T-cell (primary cell): ENCODE measurements around the gene CHDH. TPM values are rescaled to one million over a fixed set of nuclear protein-coding genes. Genes with fewer than 3 reads are reported as not detected.
A peak's percentile ranks its signal among the peaks of the same experiment; 100 is the strongest.

Experiments used
- ATAC-seq, 4 experiments: fragments of 200-7000 bp in 3 of 4; fragments of 150-1000 bp in 1 of 4; cut with Tn5 transposase; replicated peaks in 1 of 4; 1 replicate in 3 of 4; 2 replicates in 1 of 4; pipeline ENCODE4 v1.10.0; 2021; ENCODE audit warnings: moderate library complexity in 3 of 4, mild to moderate bottlenecking in 2 of 4, moderate number of reproducible peaks in 1 of 4
- CTCF ChIA-PET, 2 donors: fragments of 300-600 bp; sonication (Branson Sonifier 250); formaldehyde crosslinking; loops; one replicate each; lab custom pipeline; 2022; ENCODE audit warnings: antibody characterized with exemption in 2 of 2; lab: Charles Lee
- POLR2A ChIA-PET, 2 donors: fragments of 300-600 bp; sonication (Branson Sonifier 250); formaldehyde crosslinking; loops; one replicate each; lab custom pipeline; 2022; ENCODE audit warnings: antibody characterized with exemption in 2 of 2; lab: Charles Lee
- DNase-seq, 35 experiments: peaks; one replicate each; pipeline versions ENCODE4 v3.0.0 to v3.0.0-alpha.2; 2013 to 2023
- H3K27ac ChIP-seq: one replicate; pipeline ENCODE4 v1.5.1; 2013; ENCODE audit warnings: low read length
- H3K27me3 ChIP-seq, 2 experiments: replicated peaks in 1 of 2; 1 replicate in 1 of 2; 2 replicates in 1 of 2; pipeline versions ENCODE4 v1.6.1 to v1.7.0; 2013; ENCODE audit warnings: low read length in 1 of 2, mixed read lengths in 1 of 2; ENCODE audit not compliant: control insufficient read depth in 2 of 2, insufficient read depth in 2 of 2; ENCODE audit errors: extremely low read depth in 1 of 2
- H3K36me3 ChIP-seq, 2 donors: 1 replicate in 1 of 2; 2 replicates in 1 of 2; pipeline versions ENCODE4 v1.6.1 to v1.7.0; 2013; ENCODE audit warnings: low read length in 1 of 2; ENCODE audit not compliant: control insufficient read depth in 2 of 2, insufficient read depth in 1 of 2; ENCODE audit errors: extremely low read depth in 1 of 2
- H3K4me1 ChIP-seq, 2 experiments: 1 replicate in 1 of 2; 2 replicates in 1 of 2; pipeline versions ENCODE4 v1.6.1 to v1.7.0; 2013; ENCODE audit warnings: low read length in 2 of 2, mixed read lengths in 1 of 2; ENCODE audit not compliant: insufficient read depth in 2 of 2, control insufficient read depth in 1 of 2; ENCODE audit errors: extremely low read depth in 1 of 2
- H3K4me3 ChIP-seq, 2 donors: 1 replicate in 1 of 2; 2 replicates in 1 of 2; pipeline versions ENCODE4 v1.5.1 to v1.7.0; 2013; ENCODE audit warnings: mild to moderate bottlenecking in 2 of 2, low read length in 1 of 2, moderate library complexity in 1 of 2; ENCODE audit not compliant: control insufficient read depth in 1 of 2; ENCODE audit errors: extremely low read depth in 1 of 2
- H3K9me3 ChIP-seq: 2 replicates; pipeline ENCODE4 v1.7.0; 2013
- H3K27ac Mint-ChIP-seq, 2 donors: one replicate each; pipeline ENCODE4 v1.8.0; 2020 to 2021; ENCODE audit warnings: mild to moderate bottlenecking in 2 of 2, mixed read lengths in 2 of 2
- H3K27me3 Mint-ChIP-seq, 2 donors: one replicate each; pipeline ENCODE4 v1.8.0; 2021 to 2022; ENCODE audit warnings: mixed read lengths in 2 of 2
- H3K36me3 Mint-ChIP-seq: one replicate; pipeline ENCODE4 v1.8.0; 2021; ENCODE audit warnings: mixed read lengths
- H3K4me1 Mint-ChIP-seq, 3 donors: one replicate each; pipeline ENCODE4 v1.8.0; 2020 to 2022; ENCODE audit warnings: mixed read lengths in 3 of 3, mild to moderate bottlenecking in 1 of 3
- H3K4me3 Mint-ChIP-seq, 3 donors: one replicate each; pipeline ENCODE4 v1.8.0; 2020 to 2022; ENCODE audit warnings: mild to moderate bottlenecking in 3 of 3, mixed read lengths in 3 of 3, moderate library complexity in 3 of 3
- H3K9me3 Mint-ChIP-seq, 3 donors: one replicate each; pipeline ENCODE4 v1.8.0; 2020 to 2022; ENCODE audit warnings: mixed read lengths in 3 of 3
- WGBS: methylation state at CpG from one replicate; pipeline ENCODE4 v1.1.5; 2013; ENCODE audit warnings: missing lambda C conversion rate; ENCODE audit not compliant: insufficient coverage; 5-methylcytosine and 5-hydroxymethylcytosine counted together
- total RNA-seq, 35 experiments: library from RNA in 6 of 35; stranded (reverse) in 6 of 35; fragments of 120-200 nt in 1 of 35; gene quantifications; one replicate each; pipeline versions ENCODE4 v1.2.1 to v1.2.4 and lab custom pipeline; 2013 to 2026

CHDH gene
- 1 to 10 TPM in 2 of 5 donors, under 1 TPM in 3; 0.18 to 2.3 (median 0.72) TPM for total RNA-seq
- total RNA-seq (2013), result 0.24 TPM
- total RNA-seq (lab: John Stamatoyannopoulos, UW), result 0.21 to 3.4 (median 1.1) reads per million in 29 experiments

DNA sequence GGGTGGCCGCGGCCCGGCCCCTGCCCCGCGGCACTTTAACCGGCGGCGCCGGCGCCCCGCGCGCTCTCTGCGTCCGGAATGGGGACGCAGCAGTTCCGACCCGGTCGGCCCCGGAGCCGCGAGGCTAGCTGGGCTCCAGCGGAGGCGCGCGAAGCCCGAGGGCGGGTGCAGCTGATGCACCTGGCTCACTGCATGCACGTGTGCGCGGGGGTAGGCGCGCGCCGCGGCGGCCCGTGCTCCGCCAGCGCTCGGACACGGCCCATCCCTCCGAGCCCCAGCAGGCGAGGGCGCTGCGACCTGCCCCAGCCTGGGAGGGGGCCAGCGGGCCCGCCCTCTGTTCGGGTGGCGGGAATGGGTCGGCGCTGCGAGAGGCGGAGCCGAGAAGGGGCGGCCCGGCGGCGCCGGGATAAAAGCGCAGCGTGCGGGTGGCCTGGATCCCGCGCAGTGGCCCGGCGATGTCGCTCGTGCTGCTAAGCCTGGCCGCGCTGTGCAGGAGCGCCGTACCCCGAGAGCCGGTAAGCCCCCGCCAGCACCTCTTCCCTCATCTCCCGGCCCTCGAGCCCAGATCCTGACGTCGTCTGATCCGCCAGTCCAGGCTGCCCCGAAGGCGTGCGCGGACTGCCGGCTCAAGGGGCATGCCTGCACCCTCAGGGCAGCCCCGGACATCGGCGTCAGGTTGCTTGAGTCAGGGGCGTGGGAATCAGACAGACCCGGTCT, at the start of gene CHDH, which contains the start of gene IL17RB:
Gene CHDH, minus strand, starts transcription at position 286 of the 717 bp plus-strand sequence. CDS start 22,411 bp downstream, outside the sequence.
Gene IL17RB, plus strand, starts transcription at position 435 of the 717 bp plus-strand sequence. Its CDS starts 21 bp downstream, at position 456.
- no peaks in the 10 kb centered on the region for H3K9me3 Mint-ChIP-seq
- POLR2A ChIA-PET, result no interaction called here
- H3K4me1 Mint-ChIP-seq, result peaks cover 0 to 12% (median 7%) of the 10 kb centered on the region in 3 donors
- H3K27ac ChIP-seq, result no peak within 1 kb of the TSS
- H3K4me3 ChIP-seq, result peak within 1 kb of the TSS; percentile 24 to 62
- 5% methylated on average over 89 of the region's 91 CpGs for WGBS
- H3K27me3 Mint-ChIP-seq, result peaks cover 49 to 59% of the 10 kb centered on the region in 2 donors
- peak within 1 kb of the TSS in 1 of 2 donors; percentile 55 for H3K27ac Mint-ChIP-seq
- no peaks in the 10 kb centered on the region for H3K36me3 Mint-ChIP-seq
- DNase-seq, result peak in 1 of 35 experiments; percentile 4
- H3K9me3 ChIP-seq, result no peaks in the 10 kb centered on the region
- H3K4me1 ChIP-seq, result peaks cover 0 to 10% of the 10 kb centered on the region in 2 experiments
- CTCF ChIA-PET, result no interaction called here
- peak; percentile 26 to 55 (median 36) for ATAC-seq
- no peaks in the 10 kb centered on the region for H3K36me3 ChIP-seq
- peaks cover 12 to 51% of the 10 kb centered on the region in 2 experiments for H3K27me3 ChIP-seq
- peak within 1 kb of the TSS; percentile 63 to 70 (median 68) for H3K4me3 Mint-ChIP-seq

- Histone ChIP-seq H3K27ac (peak overlapping the region; percentile 94), H3K36me3 (no peaks in the 10 kb centered on the region), H3K9me3 (no peaks in the 10 kb centered on the region), H3K4me1 (peaks cover 16 to 28% of the 10 kb centered on the region in 2 experiments), H3K4me3 (peak overlapping the region; percentile 88 to 97), H3K27me3 (no peaks in the 10 kb centered on the region)
- DNase-seq, result no peak
- ATAC-seq, result no peak
- H3K9me3 Mint-ChIP-seq, result peaks cover 0 to 7% (median 4%) of the 10 kb centered on the region in 3 donors
- H3K4me3 Mint-ChIP-seq, result peak overlapping the region; percentile 89 to 96 (median 96)
- ChIA-PET CTCF (interaction anchor here in 1 of 2 donors (2.6 kb wide), 1 partner anchor 12 kb away, joined by 14 read pairs; the partner anchor contains the start of gene ACTR8), POLR2A (interaction anchor here in 1 of 2 donors (0.6 to 2.0 kb wide), 2 partner anchors 9 to 11 kb away, joined by 3 to 7 read pairs; no protein-coding TSS in a partner anchor)
- peak overlapping the region; percentile 97 to 99 for H3K27ac Mint-ChIP-seq
- H3K36me3 Mint-ChIP-seq, result peaks cover 19% of the 10 kb centered on the region
- WGBS, result 86% methylated on average over 4 of the region's 4 CpGs
- H3K4me1 Mint-ChIP-seq, result peaks cover 46 to 58% (median 49%) of the 10 kb centered on the region in 3 donors
- H3K27me3 Mint-ChIP-seq, result peaks cover 11 to 13% of the 10 kb centered on the region in 2 donors
Measured at GRCh38 chr3:53892286-53892637, 46.0 kb upstream of the CHDH start.

GRCh38 chr3:53891497-53892285, 45.5 kb upstream of the CHDH start, which contains the start of gene SELENOK:
TSS of gene SELENOK (minus strand) at chr3:53891859.
- Mint-ChIP-seq H3K27ac (peak within 1 kb of the TSS; percentile 97 to 99), H3K36me3 (peaks cover 24% of the 10 kb centered on the region), H3K27me3 (peaks cover 7 to 10% of the 10 kb centered on the region in 2 donors), H3K4me1 (peaks cover 52 to 64% (median 54%) of the 10 kb centered on the region in 3 donors), H3K4me3 (peak within 1 kb of the TSS; percentile 89 to 96 (median 96)), H3K9me3 (peaks cover 0 to 7% (median 4%) of the 10 kb centered on the region in 3 donors)
- Histone ChIP-seq H3K27me3 (no peaks in the 10 kb centered on the region), H3K4me1 (peaks cover 20 to 34% of the 10 kb centered on the region in 2 experiments), H3K36me3 (peaks cover 0 to 2% of the 10 kb centered on the region in 2 donors), H3K4me3 (peak within 1 kb of the TSS; percentile 88 to 97), H3K9me3 (no peaks in the 10 kb centered on the region), H3K27ac (peak within 1 kb of the TSS; percentile 94)
- DNase-seq (peak; percentile 86 to 99 (median 97)), ATAC-seq (peak; percentile 93 to 98 (median 97))
- under 1% methylated on average over 72 of the region's 73 CpGs for WGBS
- CTCF ChIA-PET, result interaction anchor here in 1 of 2 donors (0.6 to 2.6 kb wide), 2 partner anchors 11 to 76 kb away, joined by 3 to 14 read pairs; partner anchors contain the start of gene ACTR8
- POLR2A ChIA-PET, result interaction anchor here in 1 of 2 donors (0.6 to 2.0 kb wide), 3 partner anchors 10 to 12 kb away, joined by 3 to 7 read pairs (median 5); no protein-coding TSS in a partner anchor

- Mint-ChIP-seq H3K36me3 (peaks cover 25% of the 10 kb centered on the region), H3K4me3 (peak overlapping the region; percentile 89 to 96 (median 96)), H3K9me3 (peaks cover 0 to 7% (median 4%) of the 10 kb centered on the region in 3 donors), H3K4me1 (peaks cover 52 to 64% (median 55%) of the 10 kb centered on the region in 3 donors), H3K27ac (peak overlapping the region; percentile 97 to 99), H3K27me3 (peaks cover 7% of the 10 kb centered on the region in 2 donors)
- ATAC-seq (peak; percentile 10 to 58 (median 17)), DNase-seq (peak in 34 of 35 experiments; percentile 13 to 83 (median 68))
- peak overlapping the region; percentile 88 to 97 for H3K4me3 ChIP-seq
- H3K4me1 ChIP-seq, result peaks cover 20 to 36% of the 10 kb centered on the region in 2 experiments
- no peaks in the 10 kb centered on the region for H3K9me3 ChIP-seq
- POLR2A ChIA-PET, result interaction anchor here in 1 of 2 donors (0.5 to 2.0 kb wide), 5 partner anchors 9 to 546 kb away, joined by 3 to 7 read pairs (median 3); no protein-coding TSS in a partner anchor
- peaks cover 0 to 5% of the 10 kb centered on the region in 2 donors for H3K36me3 ChIP-seq
- peak overlapping the region; percentile 94 for H3K27ac ChIP-seq
- no peaks in the 10 kb centered on the region for H3K27me3 ChIP-seq
- CTCF ChIA-PET, result interaction anchor here in 1 of 2 donors (0.6 to 2.6 kb wide), 2 partner anchors 10 to 75 kb away, joined by 3 to 14 read pairs; partner anchors contain the start of gene ACTR8
- WGBS, result 3% methylated on average over 15 of the region's 21 CpGs
Measured at GRCh38 chr3:53890726-53891475, 44.7 kb upstream of the CHDH start.

- Histone ChIP-seq H3K27me3 (no peaks in the 10 kb centered on the region), H3K9me3 (no peaks in the 10 kb centered on the region), H3K4me3 (no peak overlapping the region), H3K4me1 (peaks cover 20 to 36% of the 10 kb centered on the region in 2 experiments), H3K27ac (no peak overlapping the region), H3K36me3 (peaks cover 0 to 25% of the 10 kb centered on the region in 2 donors)
- Mint-ChIP-seq H3K9me3 (peaks cover 0 to 4% (median 1%) of the 10 kb centered on the region in 3 donors), H3K4me3 (peak overlapping the region in 1 of 3 donors; percentile 5), H3K27me3 (no peaks in the 10 kb centered on the region), H3K36me3 (peaks cover 28% of the 10 kb centered on the region), H3K27ac (no peak overlapping the region), H3K4me1 (peaks cover 54 to 62% (median 54%) of the 10 kb centered on the region in 3 donors)
- ChIA-PET CTCF (no interaction called here), POLR2A (no interaction called here)
- ATAC-seq (no peak), DNase-seq (no peak)
- WGBS, result no CpG with 5 or more reads among the region's 1 CpG
Measured at GRCh38 chr3:53888232-53888631, 42.0 kb upstream of the CHDH start.
